BJ (cell line): ENCODE data around the gene ZSCAN20. TPM values are rescaled to one million over a fixed set of nuclear protein-coding genes. Genes with fewer than 3 reads are reported as not detected.
"Not testable (repeated sequence)": the region's sequence is repeated elsewhere in the genome, so short reads cannot be mapped to it uniquely, and the experiment has no call there.

Source experiments
- CTCF ChIA-PET: fragments of 350-600 bp; formaldehyde crosslinking; extraction: SDS; loops from one replicate; lab custom pipeline; 2021; ENCODE audit warnings: antibody characterized with exemption, inconsistent platforms; lab: Yijun Ruan, JAX
- POLR2A ChIA-PET: fragments of 300-600 bp; sonication (Branson Sonifier 250); formaldehyde crosslinking; extraction: SDS; loops from one replicate; lab custom pipeline; 2021; ENCODE audit warnings: antibody characterized with exemption; lab: Charles Lee
- DNase-seq: peaks from one replicate; pipeline ENCODE4 v3.0.0-alpha.2; 2011; ENCODE audit warnings: low read depth
- H3K27me3 ChIP-seq: 2 replicates; pipeline ENCODE4 v1.6.0; 2011; ENCODE audit warnings: low read length; ENCODE audit not compliant: control insufficient read depth, insufficient read depth
- H3K36me3 ChIP-seq: 2 replicates; pipeline ENCODE4 v1.5.1; 2011; ENCODE audit warnings: low read length; ENCODE audit not compliant: control insufficient read depth, insufficient read depth
- H3K4me3 ChIP-seq: 2 replicates; pipeline ENCODE4 v1.5.1; 2011; ENCODE audit warnings: low read depth, mild to moderate bottlenecking, control low read depth, low read length
- polyA plus RNA-seq: library from polyadenylated mRNA; depleted of rRNA; stranded (reverse); fragments of >200 nt; gene quantifications from 2 replicates; pipeline ENCODE4 v1.2.3, GENCODE V29; 2011
- TF ChIP-seq, protein P1 (sequence below): IDR thresholded peaks from 2 replicates; pipeline ENCODE4 v1.5.1; 2011; ENCODE audit warnings: low read depth, mild to moderate bottlenecking, control low read depth, inconsistent platforms, low read length, moderate library complexity; ENCODE audit not compliant: insufficient read depth

ZSCAN20 gene
- polyA plus RNA-seq, 1 experiment, result 3.4 TPM

GRCh38 chr1:33502726-33503125 lies 30.3 kb downstream of the ZSCAN20 start:
- DNase-seq, result no peak
- no peaks in the 10 kb centered on the region; the same call in 1 of the 2 replicates for H3K36me3 ChIP-seq
- ChIA-PET CTCF (no interaction called here), POLR2A (no interaction called here)
- TF ChIP-seq, protein P1, sequence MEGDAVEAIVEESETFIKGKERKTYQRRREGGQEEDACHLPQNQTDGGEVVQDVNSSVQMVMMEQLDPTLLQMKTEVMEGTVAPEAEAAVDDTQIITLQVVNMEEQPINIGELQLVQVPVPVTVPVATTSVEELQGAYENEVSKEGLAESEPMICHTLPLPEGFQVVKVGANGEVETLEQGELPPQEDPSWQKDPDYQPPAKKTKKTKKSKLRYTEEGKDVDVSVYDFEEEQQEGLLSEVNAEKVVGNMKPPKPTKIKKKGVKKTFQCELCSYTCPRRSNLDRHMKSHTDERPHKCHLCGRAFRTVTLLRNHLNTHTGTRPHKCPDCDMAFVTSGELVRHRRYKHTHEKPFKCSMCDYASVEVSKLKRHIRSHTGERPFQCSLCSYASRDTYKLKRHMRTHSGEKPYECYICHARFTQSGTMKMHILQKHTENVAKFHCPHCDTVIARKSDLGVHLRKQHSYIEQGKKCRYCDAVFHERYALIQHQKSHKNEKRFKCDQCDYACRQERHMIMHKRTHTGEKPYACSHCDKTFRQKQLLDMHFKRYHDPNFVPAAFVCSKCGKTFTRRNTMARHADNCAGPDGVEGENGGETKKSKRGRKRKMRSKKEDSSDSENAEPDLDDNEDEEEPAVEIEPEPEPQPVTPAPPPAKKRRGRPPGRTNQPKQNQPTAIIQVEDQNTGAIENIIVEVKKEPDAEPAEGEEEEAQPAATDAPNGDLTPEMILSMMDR, result no peak
- H3K27me3 ChIP-seq, result no peaks in the 10 kb centered on the region
- no peak overlapping the region for H3K4me3 ChIP-seq

- DNase-seq, result no peak
- CTCF ChIA-PET, result interaction anchor here (0.7 kb wide), 1 partner anchor 10 kb away, joined by 3 read pairs; no protein-coding TSS in a partner anchor
These were observed 31.1 kb downstream of the ZSCAN20 start for GRCh38 chr1:33503506-33503905.

GRCh38 chr1:33507661-33508060 lies 35.2 kb downstream of the ZSCAN20 start:
- Histone ChIP-seq H3K4me3 (no peak overlapping the region), H3K36me3 (no peaks in the 10 kb centered on the region), H3K27me3 (no peaks in the 10 kb centered on the region)
- ChIA-PET CTCF (no interaction called here), POLR2A (no interaction called here)
- TF ChIP-seq, protein P1, result no peak
- no peak for DNase-seq

More at GRCh38 chr1:33503506-33503905, 31.1 kb downstream of the ZSCAN20 start:
- POLR2A ChIA-PET, result no interaction called here
- Histone ChIP-seq H3K36me3 (no peaks in the 10 kb centered on the region; the same call in 1 of the 2 replicates), H3K27me3 (no peaks in the 10 kb centered on the region), H3K4me3 (no peak overlapping the region)
- TF ChIP-seq, protein P1, result no peak

DNA sequence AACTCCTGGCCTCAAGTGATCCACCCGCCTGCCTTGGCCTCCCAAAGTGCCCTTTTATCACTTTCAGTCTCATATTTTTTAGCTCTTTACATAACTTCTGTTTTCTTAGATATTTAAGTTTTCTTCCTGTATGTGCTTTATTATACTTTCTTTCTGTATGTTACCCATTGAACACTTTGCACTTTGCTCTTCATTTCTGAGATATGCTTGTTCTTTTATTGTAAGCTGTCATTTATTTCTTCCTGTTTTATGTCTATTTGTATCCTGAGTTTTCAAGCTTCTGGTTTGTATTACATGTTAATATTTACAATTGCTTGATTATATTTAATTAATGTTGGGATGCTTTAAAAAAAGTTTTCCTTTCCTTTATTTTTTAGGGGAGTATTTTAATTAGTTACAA lies 35.7 kb downstream of the ZSCAN20 start:
- TF ChIP-seq, protein P1, result no peak
- ChIA-PET POLR2A (no interaction called here), CTCF (no interaction called here)
- Histone ChIP-seq H3K27me3 (no peaks in the 10 kb centered on the region), H3K36me3 (no peaks in the 10 kb centered on the region), H3K4me3 (no peak overlapping the region)
- no peak for DNase-seq

DNA sequence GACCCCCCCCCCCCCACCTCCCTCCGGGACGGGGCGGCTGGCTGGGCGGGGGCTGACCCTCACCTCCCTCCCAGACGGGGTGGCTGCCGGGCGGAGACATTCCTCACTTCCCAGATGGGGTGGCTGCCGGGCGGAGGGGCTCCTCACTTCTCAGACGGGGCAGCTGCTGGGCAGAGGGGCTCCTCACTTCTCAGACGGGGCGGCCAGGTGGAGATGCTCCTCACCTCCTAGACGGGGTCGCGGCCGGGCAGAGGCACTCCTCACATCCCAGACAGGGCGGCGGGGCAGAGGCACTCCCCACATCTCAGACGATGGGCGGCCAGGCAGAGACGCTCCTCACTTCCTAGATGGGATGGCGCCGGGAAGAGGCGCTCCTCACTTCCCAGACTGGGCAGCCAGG lies 36.8 kb downstream of the ZSCAN20 start:
- DNase-seq, H3K4me3 ChIP-seq, H3K27me3 ChIP-seq, POLR2A ChIA-PET, H3K36me3 ChIP-seq, CTCF ChIA-PET: not testable (repeated sequence)
